ENCODE measurements around the gene SEMA4D. TPM values are rescaled to one million over a fixed set of nuclear protein-coding genes. Genes with fewer than 3 reads are reported as not detected.

Gene SEMA4D
- total RNA-seq, 4 donors from 2014 or later = 1.5 to 27.8 (median 11.6) TPM

GRCh38 chr9:89342213-89342612 lies 155.7 kb downstream of the SEMA4D start:
- H3K9me3 ChIP-seq = no peaks in the 10 kb centered on the region
- no peak overlapping the region for H3K27ac ChIP-seq
- no peak for DNase-seq
- no peak for TF ChIP-seq POLR2A (IDR thresholded peaks at IDR 0.05)
- TF ChIP-seq CTCF (IDR thresholded peaks at IDR 0.05) = no peak
- intact Hi-C loops (cut with DNase I; ENCODE audit: low total_unique reads) = no loop called here
- no peak overlapping the region for H3K4me3 ChIP-seq
- H3K4me1 ChIP-seq = no peaks in the 10 kb centered on the region
- no peaks in the 10 kb centered on the region for H3K27me3 ChIP-seq
- no peaks in the 10 kb centered on the region for H3K36me3 ChIP-seq

DNA sequence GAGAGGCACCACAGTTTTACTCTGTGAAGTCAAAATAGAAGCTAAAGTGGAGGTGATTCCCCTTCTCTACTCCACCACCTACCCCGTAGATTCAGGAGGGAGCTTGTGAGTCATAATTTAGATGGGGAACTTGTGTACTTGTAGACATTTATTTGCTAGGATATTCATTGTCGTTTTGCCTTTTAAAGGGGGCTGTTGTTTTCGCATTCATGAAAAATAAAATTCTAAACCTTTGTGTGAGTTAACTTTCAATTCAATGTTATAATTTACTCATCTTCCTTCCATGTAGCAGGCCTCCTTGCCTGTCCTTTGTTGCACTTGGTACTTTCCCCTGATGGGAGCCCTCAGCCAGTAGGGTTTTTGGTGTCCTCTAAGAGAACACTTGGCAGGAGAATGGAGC lies 157.6 kb downstream of the SEMA4D start:
- Histone ChIP-seq H3K27ac (no peak overlapping the region), H3K9me3 (no peaks in the 10 kb centered on the region), H3K36me3 (no peaks in the 10 kb centered on the region), H3K27me3 (no peaks in the 10 kb centered on the region), H3K4me3 (no peak overlapping the region), H3K4me1 (no peaks in the 10 kb centered on the region)
- DNase-seq = no peak
- intact Hi-C loops (cut with DNase I; ENCODE audit: low total_unique reads) = no loop called here
- no peak for TF ChIP-seq CTCF (IDR thresholded peaks at IDR 0.05)
- TF ChIP-seq POLR2A (IDR thresholded peaks at IDR 0.05) = no peak

DNA sequence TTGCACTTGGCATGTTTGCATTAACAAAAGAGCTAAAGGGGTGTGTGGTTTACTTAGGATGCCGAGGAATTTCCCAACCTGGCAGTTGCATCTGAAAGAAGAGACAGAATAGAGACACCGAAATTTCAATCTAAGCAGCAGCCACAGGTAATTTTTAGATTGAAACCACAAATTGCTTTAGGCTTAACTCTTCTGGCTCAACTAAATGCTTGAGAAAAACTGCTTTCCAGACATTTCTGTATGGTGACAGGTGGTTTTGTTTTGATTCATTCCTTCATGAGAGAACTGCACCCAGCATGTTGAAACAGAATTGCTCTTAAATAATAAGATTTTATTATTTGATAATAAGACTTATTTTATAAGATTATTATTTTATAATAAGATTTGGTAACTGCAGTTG lies 158.1 kb downstream of the SEMA4D start:
- Histone ChIP-seq H3K27me3 (no peaks in the 10 kb centered on the region), H3K4me3 (no peak overlapping the region), H3K27ac (no peak overlapping the region), H3K9me3 (no peaks in the 10 kb centered on the region), H3K36me3 (no peaks in the 10 kb centered on the region), H3K4me1 (no peaks in the 10 kb centered on the region)
- DNase-seq = no peak
- intact Hi-C loops (cut with DNase I; ENCODE audit: low total_unique reads) = no loop called here
- TF ChIP-seq CTCF (IDR thresholded peaks at IDR 0.05) (no peak), POLR2A (IDR thresholded peaks at IDR 0.05) (no peak)

DNA sequence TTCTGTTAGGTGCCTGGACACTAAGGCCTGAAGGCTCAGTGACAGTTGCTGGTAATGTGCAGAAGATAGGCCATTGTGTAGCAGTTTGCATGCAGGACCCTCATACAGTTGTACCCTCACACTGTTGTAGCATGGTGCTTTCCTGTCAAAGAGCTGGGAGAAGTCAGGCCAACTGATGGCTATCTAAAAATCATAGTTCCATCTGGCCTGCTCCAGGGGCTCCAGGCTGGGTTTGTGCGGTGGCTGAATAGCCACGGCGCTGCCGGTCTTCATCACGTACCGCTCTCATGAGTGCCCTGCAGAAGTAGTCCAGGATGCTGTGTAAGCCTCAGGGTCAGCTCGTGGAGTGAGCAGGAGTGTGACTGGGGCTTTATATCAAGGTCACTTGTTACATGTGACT lies 167.4 kb downstream of the SEMA4D start:
- no peaks in the 10 kb centered on the region for H3K9me3 ChIP-seq
- no peaks in the 10 kb centered on the region for H3K36me3 ChIP-seq
- TF ChIP-seq POLR2A (IDR thresholded peaks at IDR 0.05) (no peak), CTCF (IDR thresholded peaks at IDR 0.05) (no peak)
- H3K4me3 ChIP-seq = no peak overlapping the region
- no peak for DNase-seq
- H3K27ac ChIP-seq = no peak overlapping the region
- no peaks in the 10 kb centered on the region for H3K27me3 ChIP-seq
- H3K4me1 ChIP-seq = no peaks in the 10 kb centered on the region
- intact Hi-C loops (cut with DNase I; ENCODE audit: low total_unique reads) = no loop called here

DNA sequence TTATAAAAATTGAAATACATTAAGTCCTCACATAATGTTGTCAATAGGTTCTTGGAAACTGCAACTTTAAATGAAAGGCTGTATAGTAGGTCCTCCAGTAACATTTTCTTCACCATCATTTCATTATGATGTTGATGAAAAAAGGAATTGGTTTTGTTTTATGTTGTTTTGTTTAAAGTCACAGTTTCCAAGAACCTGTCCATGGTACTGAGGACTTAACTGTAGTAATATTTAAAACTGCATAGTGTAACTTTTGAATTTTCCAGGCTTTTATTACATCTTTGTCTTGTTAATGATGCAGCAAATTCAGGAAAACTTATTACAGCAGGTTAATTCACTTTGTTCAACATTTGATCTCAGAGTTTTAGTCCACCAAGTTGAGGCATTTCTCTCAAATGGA lies 168.0 kb downstream of the SEMA4D start:
- no peaks in the 10 kb centered on the region for H3K9me3 ChIP-seq
- TF ChIP-seq CTCF (IDR thresholded peaks at IDR 0.05) (no peak), POLR2A (IDR thresholded peaks at IDR 0.05) (no peak)
- H3K4me3 ChIP-seq = no peak overlapping the region
- no peaks in the 10 kb centered on the region for H3K4me1 ChIP-seq
- DNase-seq = no peak
- no peaks in the 10 kb centered on the region for H3K36me3 ChIP-seq
- no peaks in the 10 kb centered on the region for H3K27me3 ChIP-seq
- H3K27ac ChIP-seq = no peak overlapping the region
- intact Hi-C loops (cut with DNase I; ENCODE audit: low total_unique reads) = no loop called here

All from uterus (tissue), 4 donors.